Right lobe of liver (tissue), 4 donors: Measurements from ENCODE around the gene LDB2.

Experiments used
- CTCF ChIP-seq, 4 donors: fragments of 200-600 bp in 3 of 4; fragments of 450-650 bp in 1 of 4; IDR thresholded peaks; one replicate each; pipeline versions ENCODE4 v1.5.1 to v1.8.0; 2016 to 2022; ENCODE audit warnings: antibody characterized with exemption in 4 of 4, mild to moderate bottlenecking in 2 of 4
- POLR2A ChIP-seq: fragments of 450-650 bp; IDR thresholded peaks from one replicate; pipeline ENCODE4 v1.6.1; 2017; ENCODE audit warnings: antibody characterized with exemption, mild to moderate bottlenecking
- donor health status: DM: no; HTN: no; CAD: no.
- donor health status: DM: no; HTN: no; CAD: no.
- donor health status: DM: no; HTN: yes; CAD: no.

- no peak for TF ChIP-seq CTCF (IDR thresholded peaks at IDR 0.05)
- no peak for TF ChIP-seq POLR2A
These were observed 243.3 kb downstream of the LDB2 start for GRCh38 chr4:16655111-16655510.
